Spinal cord (tissue), 10 donors: ENCODE data around the gene TSPAN3. TPM values are rescaled to one million over a fixed set of nuclear protein-coding genes. Genes with fewer than 3 reads are reported as not detected.

ENCODE experiments used
- DNase-seq, 6 donors: peaks; one replicate each; pipeline versions ENCODE4 v3.0.0 to v3.0.0-alpha.2; 2013 to 2015; ENCODE audit warnings: low spot score in 6 of 6, low read depth in 4 of 6
- H3K27ac ChIP-seq: one replicate; pipeline ENCODE4 v1.5.1; 2013; ENCODE audit warnings: low read depth, low read length, control low read depth
- H3K27me3 ChIP-seq: one replicate; pipeline ENCODE4 v1.6.1; 2013; ENCODE audit warnings: low read length; ENCODE audit not compliant: control insufficient read depth, insufficient read depth
- H3K36me3 ChIP-seq: one replicate; pipeline ENCODE4 v1.6.1; 2013; ENCODE audit warnings: low read length; ENCODE audit not compliant: control insufficient read depth, insufficient read depth
- H3K4me1 ChIP-seq: one replicate; pipeline ENCODE4 v1.6.1; 2013; ENCODE audit warnings: low read length; ENCODE audit not compliant: control insufficient read depth, insufficient read depth
- H3K4me3 ChIP-seq: one replicate; pipeline ENCODE4 v1.5.1; 2013; ENCODE audit warnings: low read depth, low read length, control low read depth
- H3K9me3 ChIP-seq: one replicate; pipeline ENCODE4 v1.6.1; 2013; ENCODE audit warnings: low read length; ENCODE audit not compliant: control insufficient read depth, insufficient read depth
- whole genome bisulfite sequencing: methylation state at CpG from one replicate; pipeline ENCODE4 v1.1.5; 2013; ENCODE audit warnings: missing lambda C conversion rate; ENCODE audit not compliant: insufficient coverage; 5-methylcytosine and 5-hydroxymethylcytosine counted together
- polyA plus RNA-seq, 2 donors: library from polyadenylated mRNA; unstranded; fragments of 120-200 nt; gene quantifications; one replicate each; pipeline ENCODE4 v1.2.1, GENCODE V29; 2013; ENCODE audit not compliant: insufficient read length in 2 of 2
- total RNA-seq, 2 donors: library from RNA; depleted of rRNA in 1 of 2; stranded (reverse); fragments of 120-200 nt in 1 of 2; fragments of >200 nt in 1 of 2; gene quantifications; one replicate each; pipeline versions ENCODE4 v1.2.3 to v1.2.4, GENCODE V29; 2013 to 2014
- donor health status: healthy.

TSPAN3 gene
- total and polyA plus RNA-seq, 4 donors = 391 to 639 (median 545) TPM

GRCh38 chr15:77060546-77060945 lies 10.4 kb downstream of the TSPAN3 start:
- H3K36me3 ChIP-seq = no peaks in the 10 kb centered on the region
- peak in 2 of 6 donors; percentile 34 to 81 for DNase-seq
- H3K27me3 ChIP-seq = no peaks in the 10 kb centered on the region
- no peak overlapping the region for H3K4me3 ChIP-seq
- H3K9me3 ChIP-seq = no peaks in the 10 kb centered on the region
- peaks cover 5% of the 10 kb centered on the region for H3K4me1 ChIP-seq
- peak overlapping the region; percentile 59 for H3K27ac ChIP-seq

GRCh38 chr15:77059786-77060361 lies 11.0 kb downstream of the TSPAN3 start:
- Histone ChIP-seq H3K27me3 (no peaks in the 10 kb centered on the region), H3K27ac (peak overlapping the region; percentile 59), H3K4me1 (peaks cover 5% of the 10 kb centered on the region), H3K9me3 (no peaks in the 10 kb centered on the region), H3K4me3 (no peak overlapping the region), H3K36me3 (no peaks in the 10 kb centered on the region)
- DNase-seq = peak in 2 of 6 donors; percentile 70 to 76
- no CpG with 5 or more reads among the region's 2 CpGs for WGBS

GRCh38 chr15:77058468-77058867 lies 12.4 kb downstream of the TSPAN3 start:
- Histone ChIP-seq H3K4me3 (no peak overlapping the region), H3K36me3 (no peaks in the 10 kb centered on the region), H3K27ac (no peak overlapping the region), H3K4me1 (peaks cover 5% of the 10 kb centered on the region), H3K27me3 (no peaks in the 10 kb centered on the region), H3K9me3 (no peaks in the 10 kb centered on the region)
- DNase-seq = no peak
- WGBS = 100% methylated on average over 1 of the region's 4 CpGs

DNA sequence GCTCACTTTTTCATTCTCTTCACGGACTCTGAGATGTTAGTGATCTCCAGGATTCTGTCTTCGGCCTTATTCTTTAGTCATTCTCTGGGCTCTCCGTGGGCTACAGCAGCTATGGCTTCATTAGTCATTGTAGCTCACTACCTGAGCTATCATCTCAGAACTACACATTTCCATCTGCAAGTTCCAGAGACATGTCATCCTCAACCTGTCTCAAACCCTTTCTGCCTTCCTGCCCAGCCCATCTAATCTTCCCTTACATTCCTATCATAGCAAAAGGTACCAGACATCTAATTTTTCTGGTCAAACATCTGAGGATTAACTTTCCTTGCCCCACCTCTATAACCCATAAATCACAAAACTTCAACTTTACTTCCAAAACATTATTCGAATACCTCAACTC lies 13.2 kb downstream of the TSPAN3 start:
- no peaks in the 10 kb centered on the region for H3K36me3 ChIP-seq
- H3K27me3 ChIP-seq = no peaks in the 10 kb centered on the region
- 91% methylated on average over 4 of the region's 4 CpGs for WGBS
- H3K9me3 ChIP-seq = no peaks in the 10 kb centered on the region
- no peak overlapping the region for H3K4me3 ChIP-seq
- peaks cover 5% of the 10 kb centered on the region for H3K4me1 ChIP-seq
- H3K27ac ChIP-seq = no peak overlapping the region
- DNase-seq = no peak

DNA sequence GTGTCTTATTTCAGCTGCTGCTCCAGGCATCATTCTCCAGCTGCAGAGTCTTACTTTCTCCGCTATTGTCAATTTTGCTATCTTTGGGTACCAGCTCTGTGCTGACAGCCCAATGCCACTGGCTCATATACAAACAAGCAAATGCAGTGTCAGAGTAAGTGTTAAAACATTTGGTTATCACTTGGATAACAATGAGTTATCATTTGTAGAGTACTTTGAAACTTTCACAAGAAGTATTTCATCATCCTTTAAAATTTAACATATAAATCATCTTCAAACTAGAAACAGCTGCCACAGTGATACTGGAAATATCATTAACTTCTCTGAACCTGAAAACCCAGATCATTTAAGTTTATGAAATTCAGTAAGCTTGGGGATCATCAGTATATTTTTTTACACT lies 13.8 kb downstream of the TSPAN3 start:
- Histone ChIP-seq H3K4me1 (peaks cover 5% of the 10 kb centered on the region), H3K9me3 (no peaks in the 10 kb centered on the region), H3K36me3 (peaks cover 3% of the 10 kb centered on the region), H3K4me3 (no peak overlapping the region), H3K27me3 (no peaks in the 10 kb centered on the region), H3K27ac (no peak overlapping the region)
- WGBS = no CpG with 5 or more reads among the region's 1 CpG
- DNase-seq = no peak

DNA sequence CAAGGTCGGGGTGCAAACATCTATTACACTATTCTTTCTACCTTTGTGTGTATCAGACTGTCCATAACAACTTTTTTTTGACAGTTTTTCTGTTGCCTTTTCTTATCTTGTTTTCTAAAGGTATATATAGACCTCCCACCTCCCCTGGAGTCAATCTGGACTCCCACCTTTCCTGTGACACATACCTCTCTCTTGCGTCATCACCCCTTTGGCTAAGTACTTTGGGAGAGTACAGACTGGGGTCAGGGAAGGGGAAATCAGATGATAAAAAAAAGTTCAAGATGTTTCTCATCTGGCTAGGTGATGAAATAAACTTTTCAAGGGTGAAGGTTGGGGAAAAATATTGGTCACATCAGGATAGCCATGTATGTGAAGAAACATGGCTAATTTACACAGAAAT lies 17.2 kb downstream of the TSPAN3 start:
- WGBS = no CpG with 5 or more reads among the region's 2 CpGs
- no peak for DNase-seq
- Histone ChIP-seq H3K4me1 (no peaks in the 10 kb centered on the region), H3K9me3 (no peaks in the 10 kb centered on the region), H3K36me3 (peaks cover 13% of the 10 kb centered on the region), H3K27ac (no peak overlapping the region), H3K4me3 (no peak overlapping the region), H3K27me3 (no peaks in the 10 kb centered on the region)

GRCh38 chr15:77052556-77052955 lies 18.4 kb downstream of the TSPAN3 start:
- Histone ChIP-seq H3K4me1 (no peaks in the 10 kb centered on the region), H3K9me3 (no peaks in the 10 kb centered on the region), H3K27ac (no peak overlapping the region), H3K36me3 (peaks cover 13% of the 10 kb centered on the region), H3K4me3 (no peak overlapping the region), H3K27me3 (no peaks in the 10 kb centered on the region)
- 60% methylated on average over 1 of the region's 2 CpGs for WGBS
- no peak for DNase-seq

DNA sequence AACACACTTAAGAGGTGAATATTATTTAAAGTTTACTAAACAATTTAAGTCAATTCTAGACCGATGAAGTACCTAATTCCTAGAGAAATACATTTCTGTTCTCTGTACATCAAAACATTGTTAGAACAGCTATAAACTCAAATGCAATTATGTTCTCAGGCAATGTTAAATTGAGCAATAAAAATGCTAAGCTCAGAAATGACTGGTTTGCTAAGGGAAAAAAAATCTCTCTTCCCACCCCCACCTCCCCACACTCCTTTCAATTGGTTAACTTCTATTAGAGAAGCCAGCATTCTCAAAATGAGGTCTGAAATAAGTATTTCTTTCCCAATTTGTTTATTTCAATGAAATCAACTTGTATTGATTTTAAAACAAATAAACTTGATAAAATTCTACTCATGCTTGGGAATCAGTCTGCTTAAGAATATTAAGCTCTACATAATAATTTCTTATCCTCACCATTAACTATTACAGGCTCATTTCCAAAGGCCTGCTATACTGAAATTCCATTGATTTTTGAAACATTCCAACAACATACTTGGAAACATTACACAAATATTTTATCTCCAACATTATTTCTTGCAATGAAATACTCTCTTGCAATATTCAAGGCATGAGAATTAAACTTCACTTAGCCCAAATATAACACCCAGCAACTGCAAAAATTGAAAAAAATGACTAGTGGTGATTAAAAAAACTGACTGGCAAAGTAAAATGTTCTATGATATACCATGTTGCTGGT lies 22.6 kb downstream of the TSPAN3 start:
- peaks cover 22% of the 10 kb centered on the region for H3K36me3 ChIP-seq
- H3K27me3 ChIP-seq = no peaks in the 10 kb centered on the region
- no peak overlapping the region for H3K27ac ChIP-seq
- H3K9me3 ChIP-seq = no peaks in the 10 kb centered on the region
- no peak overlapping the region for H3K4me3 ChIP-seq
- no CpG with 5 or more reads among the region's 1 CpG for WGBS
- DNase-seq = peak in 1 of 6 donors; percentile 29
- H3K4me1 ChIP-seq = peaks cover 21% of the 10 kb centered on the region

DNA sequence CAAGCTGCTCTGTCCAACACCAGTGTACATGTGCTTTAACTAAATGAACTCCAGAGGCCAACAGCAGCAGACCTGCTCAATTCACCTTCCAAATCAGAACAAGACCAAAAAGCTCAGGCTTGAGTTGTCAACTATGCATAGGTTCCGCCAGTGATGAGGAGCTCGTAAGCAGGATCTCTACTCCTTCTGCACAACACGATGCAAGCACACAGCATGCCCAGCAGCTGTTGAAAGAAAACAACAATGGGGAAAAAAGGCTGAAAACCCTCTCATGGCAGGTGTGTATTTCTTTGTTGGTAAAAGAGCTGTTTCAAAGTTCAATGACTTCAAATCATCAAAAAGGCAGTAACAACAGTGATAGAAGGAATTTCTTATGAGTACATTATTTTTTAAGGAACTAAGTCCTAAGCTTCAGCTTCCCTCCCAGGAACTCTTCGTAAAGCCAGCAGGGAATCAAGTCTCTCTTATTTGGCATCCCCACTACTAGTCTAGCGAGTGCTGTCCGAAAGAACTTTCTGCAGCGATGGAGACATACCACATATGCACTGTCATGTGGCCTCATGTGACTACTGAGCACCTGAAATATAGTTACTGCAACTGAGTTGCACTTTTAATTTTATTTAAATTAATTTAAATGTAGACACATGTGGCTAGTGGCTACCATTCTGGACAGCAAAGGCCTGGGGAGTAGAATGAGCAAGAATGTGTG lies 24.1 kb downstream of the TSPAN3 start:
- H3K4me3 ChIP-seq = no peak overlapping the region
- H3K4me1 ChIP-seq = peaks cover 21% of the 10 kb centered on the region
- H3K27me3 ChIP-seq = no peaks in the 10 kb centered on the region
- no peaks in the 10 kb centered on the region for H3K9me3 ChIP-seq
- 97% methylated on average over 5 of the region's 7 CpGs for WGBS
- DNase-seq = no peak
- no peak overlapping the region for H3K27ac ChIP-seq
- peaks cover 29% of the 10 kb centered on the region for H3K36me3 ChIP-seq
